Body of pancreas (tissue), 4 donors: Measurements from ENCODE around the gene EHMT1. TPM values are rescaled to one million over a fixed set of nuclear protein-coding genes. Genes with fewer than 3 reads are reported as not detected.
"Not testable (repeated sequence)": the region's sequence is repeated elsewhere in the genome, so short reads cannot be mapped to it uniquely, and the experiment has no call there.

ENCODE experiments used
- ATAC-seq: fragments of 150-250 bp; one replicate; pipeline ENCODE4 v1.9.1; 2016
- DNase-seq, 4 donors: peaks; one replicate each; pipeline ENCODE4 v3.0.0-alpha.2; 2019
- H3K27ac ChIP-seq, 4 donors: fragments of 200-600 bp; sonication (generic); 1 replicate in 3 of 4; 2 replicates in 1 of 4; pipeline versions ENCODE4 v1.5.1 to v1.6.1; 2016 to 2019; ENCODE audit warnings: mild to moderate bottlenecking in 1 of 4, mixed read lengths in 1 of 4, moderate library complexity in 1 of 4
- H3K27me3 ChIP-seq, 2 donors: fragments of 200-600 bp; sonication (generic); one replicate each; pipeline ENCODE4 v1.6.0; 2016; ENCODE audit warnings: mild to moderate bottlenecking in 1 of 2
- H3K36me3 ChIP-seq, 2 donors: fragments of 200-600 bp; sonication (generic); replicated peaks in 1 of 2; 2 replicates each; pipeline ENCODE4 v1.5.1; 2016; ENCODE audit warnings: low read depth in 2 of 2; ENCODE audit not compliant: insufficient read depth in 1 of 2
- H3K4me1 ChIP-seq: fragments of 200-600 bp; sonication (generic); one replicate; pipeline ENCODE4 v1.6.0; 2016
- H3K4me3 ChIP-seq, 2 donors: fragments of 200-600 bp; sonication (generic); 1 replicate in 1 of 2; 2 replicates in 1 of 2; pipeline ENCODE4 v1.5.1; 2016 to 2019
- H3K9me3 ChIP-seq, 3 donors: fragments of 200-600 bp; sonication (generic); 1 replicate in 2 of 3; 2 replicates in 1 of 3; pipeline ENCODE4 v1.5.1; 2016
- POLR2A ChIP-seq, 3 donors: fragments of 450-650 bp; IDR thresholded peaks; one replicate each; pipeline ENCODE4 v1.6.1; 2016; ENCODE audit warnings: antibody characterized with exemption in 3 of 3, mild to moderate bottlenecking in 2 of 3
- WGBS, 2 donors: methylation state at CpG; one replicate each; pipeline ENCODE4 v1.1.5; 2017; 5-methylcytosine and 5-hydroxymethylcytosine counted together
- intact Hi-C: fragments of 100-400 bp; cut with DNase I; formaldehyde crosslinking; loops from one replicate; pipeline ENCODE4 v1.15.1; 2023
- total RNA-seq, 2 donors: library from RNA; depleted of rRNA; stranded (reverse); fragments of >200 nt; gene quantifications; one replicate each; pipeline ENCODE4 v1.1.0, GENCODE V29; 2016
- TF ChIP-seq, protein P1 (sequence below), 7 experiments: fragments of 450-650 bp in 4 of 7; fragments of 200-600 bp in 3 of 7; sonication (generic) in 3 of 7; IDR thresholded peaks; one replicate each; pipeline ENCODE4 v1.5.1; 2016 to 2019; ENCODE audit warnings: antibody characterized with exemption in 7 of 7

The EHMT1 gene
- total RNA-seq, 2 donors from 2014 or later = 41.0 to 65.9 TPM

DNA sequence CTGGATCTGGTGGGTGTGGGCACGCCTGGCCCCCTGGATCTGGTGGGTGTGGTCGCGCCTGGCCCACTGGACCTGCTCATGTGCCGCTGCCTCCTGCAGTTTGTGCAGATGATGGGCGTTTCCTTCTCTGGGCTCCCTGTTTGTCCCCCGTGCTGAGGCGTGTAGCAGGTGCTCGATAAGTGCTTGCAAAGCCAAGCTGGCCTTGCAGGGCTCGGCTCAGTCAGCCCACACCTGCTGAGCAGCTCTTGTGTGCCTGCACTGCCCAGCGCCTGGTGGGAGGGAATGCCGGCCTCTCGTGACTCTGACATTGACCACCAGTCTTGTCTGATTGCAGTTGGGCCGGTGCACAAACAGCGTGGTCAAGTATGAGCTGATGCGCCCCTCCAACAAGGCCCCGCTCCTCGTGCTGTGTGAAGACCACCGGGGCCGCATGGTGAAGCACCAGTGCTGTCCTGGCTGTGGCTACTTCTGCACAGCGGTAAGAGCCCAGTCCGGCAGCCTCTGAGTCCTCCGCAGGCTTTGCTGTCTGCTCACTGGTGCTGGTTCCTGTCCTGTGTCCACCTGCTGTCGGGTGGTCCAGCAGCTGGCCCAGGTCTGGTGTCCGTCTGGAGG is 156.1 kb downstream of the EHMT1 start:
- no peaks in the 10 kb centered on the region for H3K9me3 ChIP-seq
- no peaks in the 10 kb centered on the region for H3K27me3 ChIP-seq
- TF ChIP-seq, protein P1, sequence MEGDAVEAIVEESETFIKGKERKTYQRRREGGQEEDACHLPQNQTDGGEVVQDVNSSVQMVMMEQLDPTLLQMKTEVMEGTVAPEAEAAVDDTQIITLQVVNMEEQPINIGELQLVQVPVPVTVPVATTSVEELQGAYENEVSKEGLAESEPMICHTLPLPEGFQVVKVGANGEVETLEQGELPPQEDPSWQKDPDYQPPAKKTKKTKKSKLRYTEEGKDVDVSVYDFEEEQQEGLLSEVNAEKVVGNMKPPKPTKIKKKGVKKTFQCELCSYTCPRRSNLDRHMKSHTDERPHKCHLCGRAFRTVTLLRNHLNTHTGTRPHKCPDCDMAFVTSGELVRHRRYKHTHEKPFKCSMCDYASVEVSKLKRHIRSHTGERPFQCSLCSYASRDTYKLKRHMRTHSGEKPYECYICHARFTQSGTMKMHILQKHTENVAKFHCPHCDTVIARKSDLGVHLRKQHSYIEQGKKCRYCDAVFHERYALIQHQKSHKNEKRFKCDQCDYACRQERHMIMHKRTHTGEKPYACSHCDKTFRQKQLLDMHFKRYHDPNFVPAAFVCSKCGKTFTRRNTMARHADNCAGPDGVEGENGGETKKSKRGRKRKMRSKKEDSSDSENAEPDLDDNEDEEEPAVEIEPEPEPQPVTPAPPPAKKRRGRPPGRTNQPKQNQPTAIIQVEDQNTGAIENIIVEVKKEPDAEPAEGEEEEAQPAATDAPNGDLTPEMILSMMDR (IDR thresholded peaks at IDR 0.05) = no peak
- no peak for TF ChIP-seq POLR2A (IDR thresholded peaks at IDR 0.05)
- intact Hi-C loops = no loop called here
- H3K36me3 ChIP-seq = peaks cover 6 to 16% of the 10 kb centered on the region in 2 donors
- WGBS, 2 donors = 89 to 90% methylated on average over 2 to 21 of the region's 24 CpGs
- DNase-seq (no peak), ATAC-seq (no peak)
- no peak overlapping the region for H3K4me3 ChIP-seq
- no peaks in the 10 kb centered on the region for H3K4me1 ChIP-seq
- H3K27ac ChIP-seq = no peak overlapping the region

DNA sequence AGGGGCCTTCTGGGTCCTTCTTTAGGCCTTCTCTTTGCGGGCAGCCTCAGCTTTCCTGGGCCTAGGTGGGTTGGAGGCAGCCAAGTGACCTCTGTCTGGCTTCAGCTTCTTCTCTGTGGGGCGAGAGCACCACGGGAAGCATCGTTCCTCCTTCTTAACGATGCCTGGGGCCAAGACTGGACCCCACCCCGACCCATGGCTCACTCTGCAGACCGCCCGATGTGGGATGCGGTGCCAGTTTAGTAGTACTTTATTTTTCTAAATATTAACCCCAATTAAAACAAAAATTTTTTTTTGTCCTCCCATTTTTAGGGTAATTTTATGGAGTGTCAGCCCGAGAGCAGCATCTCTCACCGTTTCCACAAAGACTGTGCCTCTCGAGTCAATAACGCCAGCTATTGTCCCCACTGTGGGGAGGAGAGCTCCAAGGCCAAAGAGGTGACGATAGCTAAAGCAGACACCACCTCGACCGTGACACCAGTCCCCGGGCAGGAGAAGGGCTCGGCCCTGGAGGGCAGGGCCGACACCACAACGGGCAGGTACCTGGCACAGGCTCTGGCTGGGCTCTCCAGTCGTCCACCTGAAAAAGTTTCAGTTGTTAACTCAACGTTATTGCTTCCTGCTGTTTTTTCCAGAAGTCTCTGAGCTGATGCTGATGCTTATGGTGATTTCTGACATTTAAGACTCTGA is 157.6 kb downstream of the EHMT1 start:
- no peak overlapping the region for H3K27ac ChIP-seq
- TF ChIP-seq POLR2A (IDR thresholded peaks at IDR 0.05) = no peak
- TF ChIP-seq, protein P1 (IDR thresholded peaks at IDR 0.05) = no peak
- H3K4me1 ChIP-seq = no peaks in the 10 kb centered on the region
- no peak for ATAC-seq
- no peak for DNase-seq
- 92 to 95% methylated on average over 13 to 22 of the region's 22 CpGs for WGBS, 2 donors
- intact Hi-C loops = no loop called here
- no peak overlapping the region for H3K4me3 ChIP-seq
- no peaks in the 10 kb centered on the region for H3K27me3 ChIP-seq
- H3K36me3 ChIP-seq = peaks cover 6 to 16% of the 10 kb centered on the region in 2 donors
- H3K9me3 ChIP-seq = no peaks in the 10 kb centered on the region

DNA sequence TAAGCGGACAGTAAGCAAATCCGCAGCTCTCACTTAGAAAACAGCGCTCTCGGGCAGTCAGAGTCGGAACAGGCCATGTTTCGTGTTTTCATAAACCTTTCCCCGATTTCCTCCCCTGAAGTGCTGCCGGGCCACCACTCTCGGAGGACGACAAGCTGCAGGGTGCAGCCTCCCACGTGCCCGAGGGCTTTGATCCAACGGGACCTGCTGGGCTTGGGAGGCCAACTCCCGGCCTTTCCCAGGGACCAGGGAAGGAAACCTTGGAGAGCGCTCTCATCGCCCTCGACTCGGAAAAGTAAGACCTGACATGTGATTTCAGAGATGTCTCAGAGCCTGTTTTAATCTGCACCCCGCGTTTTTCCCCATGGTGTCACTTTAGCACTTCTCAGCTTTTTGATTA is 159.0 kb downstream of the EHMT1 start:
- DNase-seq (no peak), ATAC-seq (no peak)
- TF ChIP-seq, protein P1 (IDR thresholded peaks at IDR 0.05) = no peak
- no peak for TF ChIP-seq POLR2A (IDR thresholded peaks at IDR 0.05)
- WGBS, 2 donors = 91 to 93% methylated on average over 20 of the region's 20 CpGs
- intact Hi-C loops = no loop called here
- no peaks in the 10 kb centered on the region for H3K9me3 ChIP-seq
- H3K36me3 ChIP-seq = peaks cover 6 to 22% of the 10 kb centered on the region in 2 donors
- H3K27ac ChIP-seq = no peak overlapping the region
- no peaks in the 10 kb centered on the region for H3K4me1 ChIP-seq
- no peak overlapping the region for H3K4me3 ChIP-seq
- no peaks in the 10 kb centered on the region for H3K27me3 ChIP-seq

DNA sequence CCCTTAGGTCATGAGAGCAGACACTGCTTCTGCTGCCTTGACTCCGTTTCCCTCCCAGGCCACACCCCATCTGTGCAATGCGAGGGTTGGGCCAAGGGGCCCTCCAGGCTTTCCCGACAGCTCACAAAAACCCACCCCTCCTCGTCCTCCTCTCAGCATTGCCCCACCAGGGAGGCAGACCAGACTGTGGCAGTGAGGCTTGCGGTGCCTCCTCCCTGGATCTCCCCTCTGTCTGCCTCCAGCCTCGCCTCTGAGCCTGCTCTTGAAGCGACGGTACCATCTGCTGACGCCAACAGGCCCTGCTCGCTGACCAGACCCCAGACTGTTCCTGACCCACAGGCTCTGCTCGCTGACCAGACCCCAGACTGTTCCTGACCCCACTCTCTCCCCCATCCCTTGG is 159.5 kb downstream of the EHMT1 start:
- 91 to 97% methylated on average over 11 of the region's 11 CpGs for WGBS, 2 donors
- TF ChIP-seq, protein P1 (IDR thresholded peaks at IDR 0.05) = no peak
- intact Hi-C loops = no loop called here

DNA sequence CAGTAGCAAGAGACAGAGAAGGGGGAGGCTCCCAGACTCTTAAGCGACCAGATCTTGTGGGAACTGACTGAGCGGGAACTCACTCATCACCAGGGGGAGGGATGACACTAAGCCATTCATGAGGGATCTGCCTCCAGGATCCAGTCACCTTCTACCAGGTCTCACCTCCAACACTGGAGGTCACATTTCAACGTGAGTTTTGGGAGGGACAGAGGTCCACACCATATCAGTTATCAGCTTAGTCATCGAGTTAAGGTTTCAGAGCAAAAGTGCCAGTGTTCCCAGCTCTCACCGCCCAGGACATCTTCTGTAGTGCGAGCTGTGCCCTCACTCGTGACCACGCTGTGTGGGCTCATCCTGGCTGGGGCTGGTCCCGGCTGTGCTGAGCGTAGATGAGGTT is 160.1 kb downstream of the EHMT1 start:
- TF ChIP-seq POLR2A (IDR thresholded peaks at IDR 0.05) = no peak
- TF ChIP-seq, protein P1 (IDR thresholded peaks at IDR 0.05) = no peak
- Histone ChIP-seq H3K27me3 (no peaks in the 10 kb centered on the region), H3K9me3 (no peaks in the 10 kb centered on the region), H3K4me1 (no peaks in the 10 kb centered on the region), H3K4me3 (no peak overlapping the region), H3K36me3 (peaks cover 6 to 22% of the 10 kb centered on the region in 2 donors), H3K27ac (no peak overlapping the region)
- DNase-seq (no peak), ATAC-seq (no peak)
- intact Hi-C loops = no loop called here
- 85 to 96% methylated on average over 9 to 10 of the region's 10 CpGs for WGBS, 2 donors

More for the DNA sequence above, 159.5 kb downstream of the EHMT1 start:
- ATAC-seq = no peak
- Histone ChIP-seq H3K4me1 (no peaks in the 10 kb centered on the region), H3K9me3 (no peaks in the 10 kb centered on the region), H3K4me3 (no peak overlapping the region), H3K27me3 (no peaks in the 10 kb centered on the region), H3K27ac (no peak overlapping the region), H3K36me3 (peaks cover 6 to 22% of the 10 kb centered on the region in 2 donors)
- DNase-seq = no peak

DNA sequence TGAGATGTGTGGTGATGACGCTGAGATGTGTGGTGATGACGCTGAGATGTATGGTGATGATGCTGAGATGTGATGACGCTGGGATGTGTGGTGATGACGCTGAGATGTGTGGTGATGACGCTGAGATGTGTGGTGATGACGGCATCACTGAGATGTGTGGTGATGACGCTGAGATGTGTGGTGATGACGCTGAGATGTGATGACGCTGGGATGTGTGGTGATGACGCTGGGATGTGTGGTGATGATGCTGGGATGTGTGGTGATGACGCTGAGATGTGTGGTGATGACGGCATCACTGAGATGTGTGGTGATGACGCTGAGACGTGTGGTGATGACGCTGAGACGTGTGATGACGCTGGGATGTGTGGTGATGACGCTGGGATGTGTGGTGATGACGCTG is 161.2 kb downstream of the EHMT1 start:
- peaks cover 6 to 24% of the 10 kb centered on the region in 2 donors for H3K36me3 ChIP-seq
- intact Hi-C loops, H3K4me1 ChIP-seq, ATAC-seq, H3K27ac ChIP-seq, DNase-seq, H3K27me3 ChIP-seq, H3K9me3 ChIP-seq, H3K4me3 ChIP-seq: not testable (repeated sequence)
- 93 to 95% methylated on average over 18 to 19 of the region's 19 CpGs for WGBS, 2 donors
